CD4-positive, alpha-beta memory T cell (primary cell): Measurements from ENCODE around the gene NUDT8. TPM values are rescaled to one million over a fixed set of nuclear protein-coding genes. Genes with fewer than 3 reads are reported as not detected.

ENCODE experiments used
- CTCF ChIA-PET: fragments of 350-600 bp; sonication (Branson Sonifier 250); formaldehyde crosslinking; loops from one replicate; lab custom pipeline; 2021; ENCODE audit warnings: inconsistent platforms; ENCODE audit not compliant: partially characterized antibody; lab: Charles Lee
- POLR2A ChIA-PET: fragments of 350-600 bp; sonication (Branson Sonifier 250); formaldehyde crosslinking; loops from one replicate; lab custom pipeline; 2021; ENCODE audit not compliant: partially characterized antibody; lab: Charles Lee
- DNase-seq, 5 donors: peaks; one replicate each; pipeline versions ENCODE4 v3.0.0 to v3.0.0-alpha.2; 2020 to 2022; ENCODE audit warnings: mixed read lengths in 1 of 5
- H3K27ac ChIP-seq: one replicate; pipeline ENCODE4 v1.7.0; 2013; ENCODE audit warnings: low read depth, low read length
- H3K27me3 ChIP-seq: 2 replicates; pipeline ENCODE4 v1.7.0; 2013; ENCODE audit warnings: mild to moderate bottlenecking, low read length, moderate library complexity; ENCODE audit not compliant: insufficient read depth
- H3K36me3 ChIP-seq: 2 replicates; pipeline ENCODE4 v1.7.0; 2013; ENCODE audit warnings: mild to moderate bottlenecking, low read length, moderate library complexity; ENCODE audit not compliant: insufficient read depth
- H3K4me1 ChIP-seq: 2 replicates; pipeline ENCODE4 v1.7.0; 2013; ENCODE audit warnings: mild to moderate bottlenecking, low read length, moderate library complexity; ENCODE audit not compliant: insufficient read depth
- H3K4me3 ChIP-seq, 2 donors: one replicate each; pipeline ENCODE4 v1.7.0; 2013; ENCODE audit warnings: low read length in 2 of 2, mild to moderate bottlenecking in 1 of 2
- H3K9me3 ChIP-seq, 2 donors: one replicate each; pipeline ENCODE4 v1.7.0; 2013; ENCODE audit warnings: low read length in 2 of 2, control low read depth in 1 of 2; ENCODE audit not compliant: control insufficient read depth in 1 of 2
- H3K27ac Mint-ChIP-seq, 7 donors: one replicate each; pipeline ENCODE4 v1.8.0; 2020 to 2021; ENCODE audit warnings: mixed read lengths in 7 of 7, mild to moderate bottlenecking in 6 of 7, inconsistent platforms in 3 of 7, moderate library complexity in 3 of 7
- H3K27me3 Mint-ChIP-seq, 2 donors: one replicate each; pipeline ENCODE4 v1.8.0; 2020 to 2021; ENCODE audit warnings: mixed read lengths in 2 of 2
- H3K36me3 Mint-ChIP-seq, 2 donors: one replicate each; pipeline ENCODE4 v1.8.0; 2020 to 2021; ENCODE audit warnings: mixed read lengths in 2 of 2, inconsistent platforms in 1 of 2, mild to moderate bottlenecking in 1 of 2
- H3K4me1 Mint-ChIP-seq, 4 donors: one replicate each; pipeline ENCODE4 v1.8.0; 2020 to 2021; ENCODE audit warnings: mixed read lengths in 4 of 4, mild to moderate bottlenecking in 1 of 4
- H3K4me3 Mint-ChIP-seq, 8 donors: one replicate each; pipeline ENCODE4 v1.8.0; 2020 to 2021; ENCODE audit warnings: mixed read lengths in 8 of 8, mild to moderate bottlenecking in 7 of 8, moderate library complexity in 6 of 8, inconsistent platforms in 3 of 8
- H3K9me3 Mint-ChIP-seq, 8 donors: one replicate each; pipeline ENCODE4 v1.8.0; 2020 to 2021; ENCODE audit warnings: mixed read lengths in 8 of 8, mild to moderate bottlenecking in 5 of 8, inconsistent platforms in 3 of 8, moderate library complexity in 1 of 8
- intact Hi-C: fragments of 100-400 bp; cut with micrococcal nuclease; formaldehyde crosslinking; loops from one replicate; pipeline ENCODE4 v1.15.1; 2023
- polyA plus RNA-seq, 2 donors: library from polyadenylated mRNA; unstranded; fragments of 300-500 nt; fragmentation: Illumina TruSeq; gene quantifications; one replicate each; pipeline ENCODE4 v1.2.3, GENCODE V29; 2021
- total RNA-seq, 2 experiments: library from RNA; stranded (reverse); gene quantifications; one replicate each; pipeline ENCODE4 v1.2.3, GENCODE V29; 2021

Gene NUDT8
- total and polyA plus RNA-seq, 4 experiments from 2014 or later: 2.0 to 4.5 (median 3.7) TPM

DNA sequence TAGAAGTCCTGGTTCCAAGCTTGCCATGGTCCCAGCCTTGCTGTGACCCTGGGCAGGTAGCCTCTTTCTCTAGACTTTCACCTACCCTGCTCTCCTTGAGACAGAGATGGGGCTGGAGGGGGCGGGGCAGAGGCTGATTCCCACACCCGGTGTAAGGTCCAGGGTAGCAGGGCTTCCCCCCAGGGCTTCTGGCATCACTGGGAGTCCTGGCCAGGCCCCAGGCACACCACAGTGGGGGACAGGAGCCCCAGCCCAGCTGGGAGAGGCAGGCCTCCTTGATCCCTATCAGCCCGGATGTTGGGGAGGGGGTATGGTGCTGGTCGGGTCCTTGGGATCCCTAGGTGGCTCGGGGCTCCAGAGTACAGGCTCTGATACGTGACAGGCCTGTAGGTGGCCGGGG, 1.7 kb upstream of the NUDT8 start:
- H3K4me3 ChIP-seq: no peak overlapping the region
- H3K27me3 Mint-ChIP-seq: no peaks in the 10 kb centered on the region
- CTCF ChIA-PET: interaction anchor here (6.3 kb wide), 1 partner anchor 27 kb away, joined by 67 read pairs; no protein-coding TSS in a partner anchor
- no peaks in the 10 kb centered on the region for H3K9me3 Mint-ChIP-seq
- H3K4me3 Mint-ChIP-seq: peak overlapping the region; percentile 28 to 91 (median 88)
- H3K27me3 ChIP-seq: no peaks in the 10 kb centered on the region
- no peaks in the 10 kb centered on the region for H3K9me3 ChIP-seq
- H3K4me1 ChIP-seq: peaks cover 14% of the 10 kb centered on the region
- peak overlapping the region in 5 of 7 donors; percentile 46 to 95 (median 76) for H3K27ac Mint-ChIP-seq
- H3K4me1 Mint-ChIP-seq: peaks cover 3 to 11% (median 6%) of the 10 kb centered on the region in 4 donors
- intact Hi-C loops: loop anchor here (2.0 kb wide), 1 partner anchor 173 kb away; no protein-coding TSS in a partner anchor
- H3K36me3 ChIP-seq: no peaks in the 10 kb centered on the region
- H3K27ac ChIP-seq: peak overlapping the region; percentile 81
- POLR2A ChIA-PET: interaction anchor here (0.6 to 3.3 kb wide), 5 partner anchors 17 to 392 kb away, joined by 3 to 44 read pairs (median 6); partner anchors contain the start of gene ACY3
- no peak for DNase-seq
- no peaks in the 10 kb centered on the region for H3K36me3 Mint-ChIP-seq

DNA sequence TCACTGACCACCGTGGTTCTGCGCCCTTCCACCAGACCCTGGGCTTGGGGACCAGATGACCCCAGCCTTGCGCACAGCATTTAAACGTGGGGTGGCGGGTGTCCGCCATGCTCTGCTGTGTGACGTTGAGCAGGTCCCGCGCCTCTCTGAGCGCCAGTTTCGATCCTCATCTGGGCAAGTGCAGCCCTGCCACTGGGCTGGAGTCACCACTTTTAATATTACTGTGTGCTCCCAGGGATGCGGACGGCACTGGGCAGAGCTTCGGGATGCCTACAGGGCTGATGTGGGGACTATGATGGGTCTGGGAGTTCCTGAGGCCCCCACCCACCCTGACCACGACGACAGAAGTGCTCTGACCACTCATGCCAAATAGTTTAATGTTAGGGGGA, 1.2 kb upstream of the NUDT8 start:
- H3K9me3 Mint-ChIP-seq: peaks cover 0 to 2% (median 0%) of the 10 kb centered on the region in 8 donors
- Histone ChIP-seq H3K9me3 (no peaks in the 10 kb centered on the region), H3K27ac (peak overlapping the region; percentile 81), H3K27me3 (no peaks in the 10 kb centered on the region), H3K36me3 (no peaks in the 10 kb centered on the region), H3K4me1 (peaks cover 14% of the 10 kb centered on the region), H3K4me3 (peak overlapping the region; percentile 3 to 84)
- H3K4me1 Mint-ChIP-seq: peaks cover 3 to 11% (median 6%) of the 10 kb centered on the region in 4 donors
- DNase-seq: peak in 1 of 5 donors; percentile 22
- no peaks in the 10 kb centered on the region for H3K27me3 Mint-ChIP-seq
- ChIA-PET POLR2A (interaction anchor here (0.6 to 3.3 kb wide), 7 partner anchors 15 to 391 kb away, joined by 3 to 44 read pairs (median 26); partner anchors contain the start of genes ACY3 and POLD4), CTCF (interaction anchor here (1.5 to 6.3 kb wide), 5 partner anchors 16 to 31 kb away, joined by 7 to 67 read pairs (median 12); partner anchors contain the start of gene ACY3)
- intact Hi-C loops: loop anchor here (1.0 to 2.0 kb wide), 2 partner anchors 174 to 278 kb away; partner anchors contain the start of gene POLD4
- peak overlapping the region; percentile 78 to 91 (median 89) for H3K4me3 Mint-ChIP-seq
- peak overlapping the region; percentile 61 to 96 (median 92) for H3K27ac Mint-ChIP-seq
- H3K36me3 Mint-ChIP-seq: no peaks in the 10 kb centered on the region

DNA sequence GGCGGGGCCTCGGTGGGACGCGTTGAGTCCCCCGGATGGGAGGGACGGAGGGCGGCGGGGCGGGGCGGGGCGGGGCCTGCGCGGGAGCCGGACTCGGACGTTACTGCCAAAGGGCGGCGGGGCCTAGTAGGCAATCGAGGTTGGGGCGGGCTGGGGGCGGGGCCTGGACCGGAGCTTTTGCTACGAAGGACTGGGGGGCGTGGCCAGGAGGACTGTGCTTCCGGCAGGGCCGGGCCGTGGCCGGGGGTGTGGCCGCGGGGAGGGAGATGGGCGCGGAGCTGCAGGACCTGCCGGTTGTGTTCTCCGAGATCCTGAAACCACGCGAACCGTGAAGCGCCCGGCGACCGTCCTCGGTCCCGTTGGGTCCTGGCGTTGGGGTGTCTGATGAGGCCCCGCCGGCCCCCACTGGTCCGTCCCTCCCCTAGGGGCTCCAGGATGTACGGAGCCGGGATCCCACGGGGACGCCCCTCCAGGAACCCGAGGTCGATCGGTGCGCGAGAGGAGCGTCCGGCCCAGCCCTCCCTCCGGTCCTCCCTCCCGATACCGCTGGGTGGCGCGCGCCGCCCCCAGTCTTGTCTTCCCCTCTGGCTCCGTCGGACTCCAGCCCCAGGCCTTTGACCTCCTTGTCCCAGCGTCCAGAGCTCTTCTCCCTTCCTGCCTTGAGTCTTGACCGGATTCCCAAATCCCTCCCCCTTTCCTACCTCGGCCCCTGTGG, 648 bp upstream of the NUDT8 start:
- ChIA-PET CTCF (interaction anchor here (0.7 to 6.3 kb wide), 14 partner anchors 13 to 284 kb away, joined by 3 to 67 read pairs (median 6); partner anchors contain the start of genes ACY3, GSTP1 and TBC1D10C), POLR2A (interaction anchor here (1.6 to 3.3 kb wide), 8 partner anchors 16 to 391 kb away, joined by 5 to 44 read pairs (median 18); partner anchors contain the start of genes ACY3, GSTP1, POLD4 and PPP1CA)
- Histone ChIP-seq H3K36me3 (no peaks in the 10 kb centered on the region), H3K27me3 (no peaks in the 10 kb centered on the region), H3K27ac (peak overlapping the region; percentile 81), H3K4me1 (peaks cover 14% of the 10 kb centered on the region), H3K4me3 (peak overlapping the region; percentile 3 to 84), H3K9me3 (no peaks in the 10 kb centered on the region)
- peak overlapping the region; percentile 76 to 96 (median 93) for H3K27ac Mint-ChIP-seq
- peak; percentile 89 to 92 (median 90) for DNase-seq
- peak overlapping the region; percentile 84 to 91 (median 89) for H3K4me3 Mint-ChIP-seq
- no peaks in the 10 kb centered on the region for H3K36me3 Mint-ChIP-seq
- intact Hi-C loops: loop anchor here (1.0 to 2.0 kb wide), 2 partner anchors 174 to 277 kb away; partner anchors contain the start of gene POLD4
- peaks cover 0 to 2% (median 0%) of the 10 kb centered on the region in 8 donors for H3K9me3 Mint-ChIP-seq
- H3K27me3 Mint-ChIP-seq: no peaks in the 10 kb centered on the region
- peaks cover 3 to 11% (median 7%) of the 10 kb centered on the region in 4 donors for H3K4me1 Mint-ChIP-seq

DNA sequence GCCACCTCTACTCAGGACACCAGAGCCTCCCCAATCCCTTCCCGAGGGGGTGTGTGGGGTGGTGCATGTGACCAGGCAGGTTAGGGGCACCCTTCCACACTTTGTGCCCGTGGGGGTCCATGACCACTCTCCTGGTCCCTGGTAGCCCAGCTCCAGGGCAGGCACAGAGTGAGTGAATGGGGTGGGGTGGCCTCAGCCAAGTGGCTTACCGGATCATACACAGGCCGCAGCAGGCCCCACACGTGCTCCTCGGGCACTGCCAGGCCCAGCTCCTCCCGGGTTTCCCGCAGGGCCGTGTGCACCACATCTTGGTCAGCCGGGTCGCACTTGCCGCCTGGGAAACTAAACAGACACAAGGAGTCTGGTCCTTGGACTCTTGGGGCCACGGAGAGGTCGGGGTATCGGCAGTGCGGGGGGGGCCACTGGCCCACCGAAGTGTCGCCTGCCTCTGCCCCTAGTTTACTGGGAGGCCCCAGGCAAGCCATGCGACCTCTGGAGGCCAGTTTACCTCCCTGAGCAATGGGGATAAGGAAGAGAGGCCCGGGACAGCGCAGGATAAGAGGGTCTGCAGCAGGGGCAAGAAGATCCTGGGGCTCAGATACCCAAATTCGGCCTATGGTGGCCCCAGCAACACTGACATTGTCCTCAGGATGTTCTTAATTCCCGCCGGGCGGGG, 889 bp downstream of the NUDT8 start:
- DNase-seq: peak in 1 of 5 donors; percentile 37
- POLR2A ChIA-PET: interaction anchor here (0.7 to 3.3 kb wide), 9 partner anchors 11 to 276 kb away, joined by 3 to 44 read pairs (median 11); partner anchors contain the start of genes ACY3, GSTP1, POLD4 and PPP1CA

DNA sequence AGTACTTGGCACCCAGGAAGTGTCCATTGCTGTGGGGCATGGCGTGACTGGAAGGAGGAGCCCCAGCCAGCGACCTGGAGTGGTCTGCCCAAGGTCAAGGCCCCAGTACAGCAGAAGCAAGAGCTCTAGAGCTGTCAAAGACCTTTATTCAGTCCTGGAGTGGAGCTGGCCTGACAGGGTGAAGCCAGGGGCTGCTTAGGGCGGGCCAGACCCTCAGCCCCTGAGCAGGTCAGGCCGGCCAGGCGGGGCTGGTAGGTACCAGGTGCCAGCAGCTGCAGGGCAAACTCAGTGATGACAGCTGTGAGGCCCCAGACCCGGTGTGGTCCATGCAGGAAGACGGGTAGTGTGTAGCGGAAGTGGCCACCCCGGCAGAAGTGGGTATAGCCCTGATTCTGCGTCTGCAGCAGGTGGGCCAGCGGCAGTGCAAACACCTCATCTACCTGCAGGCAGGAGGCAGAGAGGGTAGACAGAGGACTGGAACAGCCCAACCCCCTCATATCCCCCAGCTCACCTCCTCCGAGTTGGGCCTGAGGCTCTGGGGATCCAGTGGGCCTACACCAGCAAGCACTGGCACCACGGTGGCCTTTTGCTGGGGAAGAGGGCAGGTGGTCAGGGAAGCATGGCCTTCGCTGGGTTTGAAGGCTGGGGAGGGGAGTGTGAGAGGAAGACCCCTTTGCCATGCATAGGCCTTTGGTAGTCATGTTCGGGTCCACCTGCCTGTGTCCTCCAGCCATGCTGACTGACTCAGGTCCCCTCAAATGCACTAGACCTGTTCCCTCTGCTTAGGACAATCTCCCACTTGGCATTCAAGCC, 1.7 kb downstream of the NUDT8 start:
- Histone ChIP-seq H3K27ac (no peak overlapping the region), H3K4me1 (peaks cover 14% of the 10 kb centered on the region), H3K4me3 (no peak overlapping the region), H3K27me3 (no peaks in the 10 kb centered on the region), H3K9me3 (no peaks in the 10 kb centered on the region), H3K36me3 (no peaks in the 10 kb centered on the region)
- CTCF ChIA-PET: interaction anchor here (1.1 to 6.3 kb wide), 9 partner anchors 8 to 178 kb away, joined by 3 to 67 read pairs (median 4); partner anchors contain the start of gene GSTP1
- POLR2A ChIA-PET: interaction anchor here (0.7 to 3.2 kb wide), 4 partner anchors 14 to 226 kb away, joined by 3 to 33 read pairs (median 8); partner anchors contain the start of gene PPP1CA
- peaks cover 3 to 11% (median 8%) of the 10 kb centered on the region in 4 donors for H3K4me1 Mint-ChIP-seq
- H3K36me3 Mint-ChIP-seq: no peaks in the 10 kb centered on the region
- H3K27me3 Mint-ChIP-seq: no peaks in the 10 kb centered on the region
- H3K9me3 Mint-ChIP-seq: peaks cover 0 to 2% (median 0%) of the 10 kb centered on the region in 8 donors
- intact Hi-C loops: loop anchor here (2.0 to 5.0 kb wide), 2 partner anchors 13 to 89 kb away; no protein-coding TSS in a partner anchor
- DNase-seq: peak in 1 of 5 donors; percentile 24
- H3K4me3 Mint-ChIP-seq: peak overlapping the region in 1 of 8 donors; percentile 39
- no peak overlapping the region for H3K27ac Mint-ChIP-seq

More for the DNA sequence above, 889 bp downstream of the NUDT8 start:
- H3K27me3 ChIP-seq: no peaks in the 10 kb centered on the region
- H3K9me3 Mint-ChIP-seq: peaks cover 0 to 2% (median 0%) of the 10 kb centered on the region in 8 donors
- H3K4me1 Mint-ChIP-seq: peaks cover 3 to 11% (median 8%) of the 10 kb centered on the region in 4 donors
- no peaks in the 10 kb centered on the region for H3K27me3 Mint-ChIP-seq
- H3K36me3 ChIP-seq: no peaks in the 10 kb centered on the region
- H3K4me3 Mint-ChIP-seq: peak overlapping the region in 6 of 8 donors; percentile 38 to 84 (median 60)
- CTCF ChIA-PET: interaction anchor here (0.9 to 6.3 kb wide), 17 partner anchors 8 to 225 kb away, joined by 3 to 67 read pairs (median 4); partner anchors contain the start of genes ACY3, GSTP1 and TBC1D10C
- peaks cover 14% of the 10 kb centered on the region for H3K4me1 ChIP-seq
- H3K27ac Mint-ChIP-seq: peak overlapping the region in 4 of 7 donors; percentile 32 to 75 (median 56)
- H3K4me3 ChIP-seq: peak overlapping the region in 1 of 2 donors; percentile 75
- no peaks in the 10 kb centered on the region for H3K36me3 Mint-ChIP-seq
- no peaks in the 10 kb centered on the region for H3K9me3 ChIP-seq
- H3K27ac ChIP-seq: peak overlapping the region; percentile 70
- intact Hi-C loops: loop anchor here (1.0 to 5.0 kb wide), 4 partner anchors 14 to 88 kb away; partner anchors contain the start of gene NDUFV1

DNA sequence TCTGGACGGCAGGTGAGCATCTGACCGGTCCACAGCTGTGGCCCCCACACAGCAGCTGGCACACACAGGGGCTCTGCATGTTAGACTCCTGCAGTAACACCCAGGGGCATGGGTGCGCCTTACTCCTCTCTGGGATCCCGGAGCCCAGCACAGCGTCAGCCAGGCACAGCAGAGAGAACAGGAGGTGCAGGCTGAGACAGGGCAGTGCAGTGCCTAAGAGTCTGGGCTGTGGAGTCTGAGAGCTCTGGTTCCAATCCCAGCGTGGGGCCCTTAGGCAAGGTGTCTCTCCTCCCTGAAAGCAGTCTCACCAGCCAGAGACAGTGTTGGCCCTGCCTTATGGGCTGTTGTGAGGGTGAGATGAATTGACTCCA, 2.3 kb downstream of the NUDT8 start:
- Histone ChIP-seq H3K4me1 (peaks cover 14% of the 10 kb centered on the region), H3K4me3 (no peak overlapping the region), H3K27ac (no peak overlapping the region), H3K36me3 (no peaks in the 10 kb centered on the region), H3K27me3 (no peaks in the 10 kb centered on the region), H3K9me3 (no peaks in the 10 kb centered on the region)
- Mint-ChIP-seq H3K4me1 (peaks cover 3 to 11% (median 8%) of the 10 kb centered on the region in 4 donors), H3K27me3 (no peaks in the 10 kb centered on the region), H3K27ac (no peak overlapping the region), H3K9me3 (peaks cover 0 to 2% (median 0%) of the 10 kb centered on the region in 8 donors), H3K36me3 (no peaks in the 10 kb centered on the region), H3K4me3 (peak overlapping the region in 1 of 8 donors; percentile 39)
- intact Hi-C loops: loop anchor here (5.0 kb wide), 1 partner anchor 90 kb away; no protein-coding TSS in a partner anchor
- peak in 1 of 5 donors; percentile 26 for DNase-seq
- CTCF ChIA-PET: interaction anchor here (1.1 to 6.3 kb wide), 6 partner anchors 8 to 35 kb away, joined by 3 to 67 read pairs (median 4); no protein-coding TSS in a partner anchor
- POLR2A ChIA-PET: interaction anchor here (2.9 kb wide), 1 partner anchor 13 kb away, joined by 12 read pairs; no protein-coding TSS in a partner anchor
